H1 (cell line): ENCODE measurements around the gene POU2F1. TPM values are rescaled to one million over a fixed set of nuclear protein-coding genes. Genes with fewer than 3 reads are reported as not detected.

Source experiments
- CTCF ChIA-PET: fragments of 300-600 bp; sonication (Branson Sonifier 250); formaldehyde crosslinking; loops from one replicate; lab custom pipeline; 2021; ENCODE audit not compliant: partially characterized antibody; lab: Charles Lee
- POLR2A ChIA-PET: fragments of 300-600 bp; sonication (Branson Sonifier 250); formaldehyde crosslinking; loops from one replicate; lab custom pipeline; 2021; ENCODE audit warnings: inconsistent platforms; ENCODE audit not compliant: partially characterized antibody; lab: Charles Lee
- DNase-seq, 2 experiments: peaks; one replicate each; pipeline versions ENCODE4 v3.0.0 to v3.0.0-alpha.2; 2010 to 2022; ENCODE audit warnings: low spot score in 2 of 2, low read depth in 1 of 2, mixed read lengths in 1 of 2
- FAIRE-seq: peaks from 2 replicates; lab custom pipeline; 2011; peaks lifted over from hg19 to GRCh38; lab: Jason Lieb, UNC
- H2AFZ ChIP-seq: 2 replicates; pipeline ENCODE4 v1.8.1; 2012; ENCODE audit warnings: low read length, inconsistent platforms
- H2AK5ac ChIP-seq: 2 replicates; pipeline ENCODE4 v1.6.1; 2013; ENCODE audit warnings: low read depth, low read length
- H2BK120ac ChIP-seq: replicated peaks from 2 replicates; pipeline ENCODE3; 2013; ENCODE audit warnings: low read depth, low read length, inconsistent platforms
- H2BK12ac ChIP-seq: 2 replicates; pipeline ENCODE4 v1.6.1; 2013; ENCODE audit warnings: low read depth, low read length
- H2BK15ac ChIP-seq: 2 replicates; pipeline ENCODE4 v1.6.1; 2013; ENCODE audit warnings: low read length
- H2BK20ac ChIP-seq: 2 replicates; pipeline ENCODE4 v1.6.1; 2013; ENCODE audit warnings: low read length
- H2BK5ac ChIP-seq: 2 replicates; pipeline ENCODE4 v1.6.1; 2013; ENCODE audit warnings: low read depth, low read length
- H3K14ac ChIP-seq: 2 replicates; pipeline ENCODE4 v1.6.1; 2013; ENCODE audit warnings: inconsistent platforms; ENCODE audit not compliant: insufficient read length
- H3K18ac ChIP-seq: 2 replicates; pipeline ENCODE4 v1.6.1; 2013; ENCODE audit warnings: low read length; ENCODE audit errors: extremely low read depth
- H3K23ac ChIP-seq: 2 replicates; pipeline ENCODE4 v1.6.1; 2013; ENCODE audit warnings: inconsistent platforms; ENCODE audit not compliant: insufficient read length
- H3K23me2 ChIP-seq: 2 replicates; pipeline ENCODE4 v1.6.1; 2013; ENCODE audit warnings: low read depth, low read length
- H3K27ac ChIP-seq: 2 replicates; pipeline ENCODE4 v1.6.1; 2011; ENCODE audit warnings: low read depth, low read length, inconsistent platforms
- H3K27me3 ChIP-seq, 4 experiments: replicated peaks in 1 of 4; 1 replicate in 1 of 4; 2 replicates in 3 of 4; pipeline versions ENCODE4 v1.6.1 to v1.8.1; 2011 to 2013; ENCODE audit warnings: low read length in 3 of 4, mild to moderate bottlenecking in 3 of 4, inconsistent platforms in 2 of 4, mixed read lengths in 2 of 4, moderate library complexity in 1 of 4; ENCODE audit not compliant: control insufficient read depth in 3 of 4, insufficient read depth in 3 of 4; ENCODE audit errors: extremely low read depth in 1 of 4
- H3K36me3 ChIP-seq, 4 experiments: 2 replicates each; pipeline versions ENCODE4 v1.6.1 to v1.8.1; 2011 to 2013; ENCODE audit warnings: mild to moderate bottlenecking in 4 of 4, low read length in 3 of 4, moderate library complexity in 2 of 4, control low read depth in 1 of 4, inconsistent platforms in 1 of 4; ENCODE audit not compliant: insufficient read depth in 4 of 4, control insufficient read depth in 2 of 4
- H3K4ac ChIP-seq: replicated peaks from 2 replicates; pipeline ENCODE3; 2013; ENCODE audit warnings: low read length, low read depth, mixed read lengths, inconsistent platforms; ENCODE audit not compliant: insufficient read length
- H3K4me1 ChIP-seq, 4 experiments: replicated peaks in 1 of 4; 1 replicate in 1 of 4; 2 replicates in 3 of 4; pipeline versions ENCODE4 v1.6.1 to v1.8.1; 2011 to 2013; ENCODE audit warnings: low read length in 3 of 4, inconsistent platforms in 2 of 4, mixed read lengths in 1 of 4; ENCODE audit not compliant: insufficient read depth in 4 of 4, control insufficient read depth in 3 of 4
- H3K4me2 ChIP-seq, 2 experiments: 2 replicates each; pipeline versions ENCODE4 v1.6.1 to v1.8.1; 2011 to 2013; ENCODE audit warnings: low read depth in 2 of 2, low read length in 2 of 2, control low read depth in 1 of 2, inconsistent platforms in 1 of 2, mild to moderate bottlenecking in 1 of 2; ENCODE audit not compliant: insufficient read depth in 1 of 2
- H3K4me3 ChIP-seq, 4 experiments: fragments of 200-600, 300-600 bp in 1 of 4; sonication (generic), shearing (Covaris generic), sonication (Bioruptor Twin) in 1 of 4; 2 replicates each; pipeline versions ENCODE4 v1.5.1 to v1.8.1; 2011 to 2016; ENCODE audit warnings: low read length in 4 of 4, low read depth in 3 of 4, control low read depth in 2 of 4, inconsistent platforms in 2 of 4, mild to moderate bottlenecking in 2 of 4, mixed read lengths in 1 of 4, moderate library complexity in 1 of 4; ENCODE audit not compliant: insufficient read depth in 2 of 4; ENCODE audit errors: extremely low read depth in 1 of 4
- H3K56ac ChIP-seq: replicated peaks from 2 replicates; pipeline ENCODE3; 2013; ENCODE audit warnings: low read depth, mild to moderate bottlenecking, mixed read lengths, low read length, inconsistent platforms; ENCODE audit not compliant: insufficient read length
- H3K79me1 ChIP-seq: 2 replicates; pipeline ENCODE4 v1.6.1; 2013; ENCODE audit warnings: low read depth, low read length, control low read depth
- H3K79me2 ChIP-seq, 2 experiments: 2 replicates each; pipeline versions ENCODE4 v1.6.1 to v1.8.1; 2012 to 2013; ENCODE audit warnings: low read length in 2 of 2, mild to moderate bottlenecking in 2 of 2, inconsistent platforms in 1 of 2; ENCODE audit not compliant: insufficient read depth in 2 of 2, control insufficient read depth in 1 of 2
- H3K9ac ChIP-seq, 4 experiments: replicated peaks in 1 of 4; 1 replicate in 1 of 4; 2 replicates in 3 of 4; pipeline versions ENCODE4 v1.6.1 to v1.8.1; 2011 to 2013; ENCODE audit warnings: low read depth in 3 of 4, low read length in 3 of 4, control low read depth in 2 of 4, mild to moderate bottlenecking in 2 of 4, moderate library complexity in 2 of 4, inconsistent platforms in 1 of 4; ENCODE audit errors: extremely low read depth in 1 of 4
- H3K9me3 ChIP-seq, 2 experiments: 2 replicates each; pipeline versions ENCODE4 v1.6.1 to v1.8.1; 2012 to 2013; ENCODE audit warnings: mild to moderate bottlenecking in 2 of 2, moderate library complexity in 2 of 2, control low read depth in 1 of 2, inconsistent platforms in 1 of 2, low read depth in 1 of 2, low read length in 1 of 2, mixed read lengths in 1 of 2; ENCODE audit not compliant: insufficient read depth in 2 of 2
- H4K20me1 ChIP-seq, 2 experiments: replicated peaks in 1 of 2; 2 replicates each; pipeline versions ENCODE3 to v1.8.1; 2011 to 2013; ENCODE audit warnings: inconsistent platforms in 2 of 2, low read length in 2 of 2, mild to moderate bottlenecking in 1 of 2; ENCODE audit not compliant: insufficient read depth in 2 of 2, control insufficient read depth in 1 of 2
- H4K5ac ChIP-seq: 2 replicates; pipeline ENCODE4 v1.6.1; 2013; ENCODE audit warnings: low read length, low read depth, mixed read lengths, inconsistent platforms; ENCODE audit not compliant: insufficient read length
- H4K8ac ChIP-seq: 2 replicates; pipeline ENCODE4 v1.8.0; 2013; ENCODE audit warnings: mild to moderate bottlenecking, moderate library complexity, low read length, inconsistent platforms; ENCODE audit not compliant: insufficient read depth; ENCODE audit errors: extremely low read depth
- H4K91ac ChIP-seq: replicated peaks from 2 replicates; pipeline ENCODE3; 2013; ENCODE audit warnings: low read length, mixed read lengths, inconsistent platforms; ENCODE audit not compliant: insufficient read length
- ASH2L ChIP-seq: fragments of 200-600, 300-600 bp; sonication (generic); IDR thresholded peaks from one replicate; pipeline ENCODE4 v1.7.1; 2017; ENCODE audit warnings: low read length
- CBX5 ChIP-seq: fragments of 300-800, 300-1000 bp; sonication (generic); IDR thresholded peaks from 2 replicates; pipeline ENCODE4 v1.7.1; 2016; ENCODE audit warnings: antibody characterized with exemption, low read length, low read depth
- CREB1 ChIP-seq: IDR thresholded peaks from 2 replicates; pipeline ENCODE4 v1.6.1; 2012; ENCODE audit warnings: inconsistent platforms
- POLR2A ChIP-seq, 2 experiments: IDR thresholded peaks; 1 replicate in 1 of 2; 2 replicates in 1 of 2; pipeline ENCODE4 v1.6.1; 2011; ENCODE audit warnings: low read depth in 2 of 2, low read length in 2 of 2, mild to moderate bottlenecking in 2 of 2; ENCODE audit errors: control extremely low read depth in 1 of 2
- POLR2AphosphoS5 ChIP-seq: IDR thresholded peaks from 2 replicates; pipeline ENCODE4 v1.6.1; 2011; ENCODE audit warnings: low read depth, low read length
- RBBP5 ChIP-seq: IDR thresholded peaks from 2 replicates; pipeline ENCODE4 v1.7.1; 2012; ENCODE audit warnings: low read depth, mild to moderate bottlenecking, inconsistent platforms, low read length, moderate library complexity, borderline replicate concordance
- SAP30 ChIP-seq: fragments of 300-600 bp; sonication (generic); IDR thresholded peaks from 2 replicates; pipeline ENCODE4 v1.7.1; 2012; ENCODE audit warnings: low read length, moderate library complexity, mild to moderate bottlenecking, inconsistent platforms; ENCODE audit not compliant: insufficient read depth, insufficient replicate concordance
- SUZ12 ChIP-seq: fragments of 200-600 bp; sonication (generic); IDR thresholded peaks from 2 replicates; pipeline ENCODE4 v1.6.1; 2012; ENCODE audit warnings: mild to moderate bottlenecking, inconsistent platforms, low read length, moderate library complexity, mixed read lengths
- TAF1 ChIP-seq: IDR thresholded peaks from 2 replicates; pipeline ENCODE4 v1.6.1; 2011; ENCODE audit warnings: mild to moderate bottlenecking, low read depth, low read length
- TBP ChIP-seq: IDR thresholded peaks from 2 replicates; pipeline ENCODE4 v1.6.1; 2011; ENCODE audit warnings: low read depth, low read length, improper control_type of control experiment
- WGBS, 2 experiments: shearing (Covaris generic) in 1 of 2; methylation state at CpG; one replicate each; pipeline versions ENCODE4 v1.1.6 to v1.1.7; 2013 to 2015; ENCODE audit warnings: low lambda C conversion rate in 2 of 2, mixed read lengths in 2 of 2, inconsistent platforms in 1 of 2, low coverage in 1 of 2, missing lambda C conversion rate in 1 of 2; ENCODE audit not compliant: insufficient replicate concordance in 2 of 2, insufficient coverage in 1 of 2, insufficient read length in 1 of 2; ENCODE audit errors: extremely low coverage in 1 of 2, missing lambda C conversion rate in 1 of 2; 5-methylcytosine and 5-hydroxymethylcytosine counted together
- polyA plus RNA-seq, 7 experiments: library from polyadenylated mRNA; depleted of rRNA in 3 of 7; stranded (reverse) in 5 of 7; unstranded in 2 of 7; fragments of >200 nt in 5 of 7; fragments of 200-250 nt in 2 of 7; gene quantifications; 1 replicate in 5 of 7; 2 replicates in 1 of 7; 4 replicates in 1 of 7; pipeline versions ENCODE4 v1.2.1 to v1.2.3, GENCODE V29; 2011 to 2013; ENCODE audit warnings: missing spikeins in 2 of 7, mixed read lengths in 2 of 7
- total RNA-seq: library from RNA; stranded (reverse); fragmentation: NEBNext Ultra II Directional; extraction: Animal tissue kit (Norgen Biotek cat#: 25700); gene quantifications from 2 replicates; pipeline ENCODE4 v1.2.1, GENCODE V29; 2021

Gene POU2F1
- total and polyA plus RNA-seq, 2 of the 8 experiments (the other 6 are each of a cell fraction or from before 2014, with no cell fraction given): 37.0 to 57.2 TPM

DNA sequence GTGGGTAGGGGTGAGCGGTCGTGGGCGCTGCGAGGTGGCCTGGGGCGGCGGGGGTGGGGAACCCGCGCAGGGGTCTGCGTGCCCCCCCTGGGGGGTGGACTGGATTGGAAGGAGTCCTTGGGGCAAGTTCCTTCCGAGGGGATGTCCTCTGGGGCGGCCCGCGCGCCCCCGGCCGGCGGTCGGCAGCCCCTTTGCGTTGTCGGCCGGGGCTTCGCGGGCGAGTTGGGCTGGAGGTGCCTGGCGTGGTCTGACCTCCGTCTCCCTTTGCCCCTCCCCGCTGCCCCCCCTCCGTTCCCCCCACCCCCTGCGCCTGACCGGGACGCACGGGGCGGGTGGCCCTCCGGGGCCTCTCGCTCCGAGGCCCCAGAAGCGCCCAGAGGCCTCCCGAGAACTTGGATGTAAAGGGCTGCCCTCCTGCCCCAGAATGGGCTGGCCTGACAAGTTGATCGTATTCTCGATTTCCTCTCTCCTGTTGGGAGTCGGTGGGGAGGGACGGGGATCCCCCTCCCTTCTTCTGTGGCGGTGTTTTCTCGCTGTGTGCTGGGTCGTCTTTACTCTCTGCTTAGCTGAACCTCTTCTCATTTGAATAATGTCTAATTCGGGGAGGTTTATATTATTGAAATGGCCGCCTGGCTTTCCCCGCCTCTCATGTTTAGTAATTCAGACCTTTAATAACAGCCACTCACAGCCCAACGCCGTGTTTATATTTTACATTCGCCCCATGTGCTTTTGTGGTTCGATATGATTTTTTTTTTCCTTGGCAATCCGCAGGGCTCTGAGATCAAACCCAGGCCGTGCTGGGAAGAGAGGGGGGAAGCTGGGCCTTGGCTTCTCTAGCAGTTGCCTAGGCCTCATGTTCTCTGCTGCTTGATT, 1.3 kb downstream of the POU2F1 start:
- peak overlapping the region; percentile 52 to 80 (median 72) for H3K9ac ChIP-seq
- CTCF ChIA-PET: interaction anchor here (0.7 to 3.1 kb wide), 5 partner anchors 10 to 158 kb away, joined by 3 to 14 read pairs (median 4); no protein-coding TSS in a partner anchor
- no peak for FAIRE-seq
- H3K36me3 ChIP-seq: no peaks in the 10 kb centered on the region
- no peaks in the 10 kb centered on the region for H3K79me1 ChIP-seq
- DNase-seq: peak in 1 of 2 experiments; percentile 76
- peak; percentile 59 for TF ChIP-seq POLR2AphosphoS5
- TF ChIP-seq POLR2A (IDR thresholded peaks at IDR 0.05; ENCODE audit: control extremely low read depth in 1 of 2, low read depth in 2 of 2, low read length in 2 of 2): peak in 1 of 2 experiments; percentile 64; a peak in 2 of 3 replicates
- TF ChIP-seq RBBP5: 0 out of 2 replicates have a peak, but pooled peaks have one; percentile 64
- TF ChIP-seq TBP: peak; percentile 54; the same call in 1 of the 2 replicates
- TF ChIP-seq SUZ12: no peak
- TF ChIP-seq TAF1: peak; percentile 66
- no peak for TF ChIP-seq CBX5
- peak; percentile 91 for TF ChIP-seq ASH2L
- TF ChIP-seq CREB1: no peak
- peak; percentile 54 for TF ChIP-seq SAP30
- TF ChIP-seq, all 59 proteins: peak for 7
- H4K5ac ChIP-seq: peak overlapping the region; percentile 91
- H3K27ac ChIP-seq: peak overlapping the region; percentile 84; the same call in 1 of the 2 replicates
- peak overlapping the region; percentile 78 for H3K4ac ChIP-seq
- H4K8ac ChIP-seq: peak overlapping the region; percentile 92
- H2BK12ac ChIP-seq: no peak overlapping the region
- peak overlapping the region; percentile 68 to 92 for H3K4me2 ChIP-seq
- no peak overlapping the region for H2AFZ ChIP-seq
- no peaks in the 10 kb centered on the region for H3K9me3 ChIP-seq
- no peaks in the 10 kb centered on the region for H3K27me3 ChIP-seq
- H2BK5ac ChIP-seq: no peak overlapping the region
- H3K56ac ChIP-seq: peak overlapping the region; percentile 82
- POLR2A ChIA-PET: interaction anchor here (0.6 to 6.2 kb wide), 21 partner anchors 10 to 328 kb away, joined by 3 to 73 read pairs (median 4); no protein-coding TSS in a partner anchor
- H3K4me1 ChIP-seq: peaks cover 0 to 27% (median 2%) of the 10 kb centered on the region in 4 experiments; a peak in 5 of 7 replicates
- peaks cover 27 to 51% of the 10 kb centered on the region in 2 experiments for H3K79me2 ChIP-seq
- H3K4me3 ChIP-seq: peak overlapping the region; percentile 50 to 84 (median 66)
- H3K18ac ChIP-seq: peak overlapping the region; percentile 80
- H4K20me1 ChIP-seq: peaks cover 5 to 6% of the 10 kb centered on the region in 2 experiments
- H4K91ac ChIP-seq: peak overlapping the region; percentile 74
- no peak overlapping the region for H2AK5ac ChIP-seq
- WGBS, 2 experiments: 2% methylated on average over 23 of the region's 54 CpGs; no CpG with 5 or more reads in 1 of the 2 experiments
- H3K14ac ChIP-seq: no peak overlapping the region
- H3K23me2 ChIP-seq: peaks cover 6% of the 10 kb centered on the region
- H2BK20ac ChIP-seq: no peak overlapping the region
- H3K23ac ChIP-seq: no peak overlapping the region
- H2BK120ac ChIP-seq: no peak overlapping the region
- H2BK15ac ChIP-seq: no peak overlapping the region
